OCI-LY1 (cell line): ENCODE data around the gene AGER.

ENCODE experiments used
- H2AFZ ChIP-seq: fragments of 200-600 bp; sonication (generic), shearing (Covaris generic); 2 replicates; pipeline ENCODE4 v1.6.0; 2014; ENCODE audit warnings: antibody characterized with exemption, mild to moderate bottlenecking, low read length
- H3F3A ChIP-seq: fragments of 200-600 bp; sonication (generic), shearing (Covaris generic); 2 replicates; pipeline ENCODE4 v1.6.0; 2014; ENCODE audit warnings: mild to moderate bottlenecking, antibody characterized with exemption, low read length, moderate library complexity; ENCODE audit not compliant: insufficient read depth
- H3K27ac ChIP-seq: fragments of 200-600 bp; sonication (generic); 2 replicates; pipeline ENCODE4 v1.5.1; 2014; ENCODE audit warnings: low read length, mixed run types, mild to moderate bottlenecking, low read depth; ENCODE audit not compliant: poor library complexity, severe bottlenecking
- H3K27me3 ChIP-seq: fragments of 200-600 bp; sonication (generic); 2 replicates; pipeline ENCODE4 v1.6.0; 2014; ENCODE audit warnings: antibody characterized with exemption, mild to moderate bottlenecking, low read length, moderate library complexity; ENCODE audit not compliant: insufficient read depth
- H3K36me3 ChIP-seq: fragments of 200-600 bp; sonication (generic); 2 replicates; pipeline ENCODE4 v1.6.1; 2014; ENCODE audit warnings: mild to moderate bottlenecking, antibody characterized with exemption, low read length, moderate library complexity, mixed read lengths; ENCODE audit not compliant: insufficient read depth
- H3K4me1 ChIP-seq: fragments of 200-600 bp; sonication (generic); 2 replicates; pipeline ENCODE4 v1.5.1; 2014; ENCODE audit warnings: mild to moderate bottlenecking, low read length, moderate library complexity; ENCODE audit not compliant: insufficient read depth, severe bottlenecking
- H3K4me2 ChIP-seq: fragments of 200-600 bp; sonication (generic), shearing (Covaris generic); 2 replicates; pipeline ENCODE4 v1.6.1; 2014; ENCODE audit warnings: low read length
- H3K4me3 ChIP-seq: fragments of 200-600 bp; sonication (generic); 2 replicates; pipeline ENCODE4 v1.5.1; 2014; ENCODE audit warnings: low read length, low read depth, mild to moderate bottlenecking, mixed read lengths; ENCODE audit not compliant: poor library complexity, severe bottlenecking
- H3K79me2 ChIP-seq: fragments of 200-600 bp; shearing (Covaris generic); 2 replicates; pipeline ENCODE4 v1.6.1; 2016; ENCODE audit warnings: mixed run types, low read length, mixed read lengths; ENCODE audit not compliant: insufficient read depth
- H3K9ac ChIP-seq: fragments of 200-600 bp; sonication (generic), shearing (Covaris generic); 2 replicates; pipeline ENCODE4 v1.6.1; 2014; ENCODE audit warnings: mild to moderate bottlenecking, low read length, mixed read lengths
- H3K9me2 ChIP-seq: fragments of 200-600 bp; sonication (generic), shearing (Covaris generic); 2 replicates; pipeline ENCODE4 v1.6.1; 2014; ENCODE audit warnings: low read depth, mild to moderate bottlenecking, low read length, mixed read lengths
- H3K9me3 ChIP-seq: fragments of 200-600 bp; shearing (Covaris generic); 2 replicates; pipeline ENCODE4 v1.6.1; 2014; ENCODE audit warnings: low read length, mixed read lengths
- H4K20me1 ChIP-seq: fragments of 200-600 bp; sonication (generic), shearing (Covaris generic); 2 replicates; pipeline ENCODE4 v1.6.0; 2016; ENCODE audit warnings: mild to moderate bottlenecking, low read length; ENCODE audit not compliant: insufficient read depth
- CTCF ChIP-seq: fragments of 200-600 bp; sonication (generic), shearing (Covaris generic); IDR thresholded peaks from 2 replicates; pipeline ENCODE4 v1.5.1; 2017; ENCODE audit warnings: mild to moderate bottlenecking, antibody characterized with exemption, low read length, moderate library complexity, mixed read lengths
- EZH2 ChIP-seq: fragments of 200-600 bp; sonication (generic), shearing (Covaris generic); IDR thresholded peaks from 2 replicates; pipeline ENCODE4 v1.8.0; 2017; ENCODE audit warnings: borderline replicate concordance, mixed run types, mild to moderate bottlenecking, antibody characterized with exemption, low read length, moderate library complexity, mixed read lengths

AGER gene

GRCh38 chr6:32176476-32177182 lies 7.4 kb downstream of the AGER start:
- Histone ChIP-seq H3K4me3 (peak overlapping the region; percentile 91), H3K79me2 (peaks cover 12% of the 10 kb centered on the region; the same call in 1 of the 2 replicates), H3K27ac (peak overlapping the region; percentile 87), H3K4me1 (peaks cover 56% of the 10 kb centered on the region), H2AFZ (no peak overlapping the region), H3K4me2 (peak overlapping the region; percentile 80), H3K27me3 (no peaks in the 10 kb centered on the region), H3K9me2 (no peaks in the 10 kb centered on the region), H3K36me3 (peaks cover 19% of the 10 kb centered on the region; the same call in 1 of the 2 replicates), H3K9ac (peak overlapping the region; percentile 70), H3F3A (no peaks in the 10 kb centered on the region), H3K9me3 (no peaks in the 10 kb centered on the region), H4K20me1 (no peaks in the 10 kb centered on the region)
- TF ChIP-seq CTCF: no peak
- TF ChIP-seq EZH2: no peak

GRCh38 chr6:32175711-32176475 lies 8.2 kb downstream of the AGER start, which contains the start of gene AGPAT1:
TSS of gene AGPAT1 (minus strand) at chr6:32176084. CDS start at chr6:32171496, 4,588 bp downstream.
- H3K4me1 ChIP-seq: peaks cover 56% of the 10 kb centered on the region
- peak within 1 kb of the TSS; percentile 96 for H3K9ac ChIP-seq
- peaks cover 15% of the 10 kb centered on the region; the same call in 1 of the 2 replicates for H3K36me3 ChIP-seq
- H2AFZ ChIP-seq: no peak within 1 kb of the TSS
- peak within 1 kb of the TSS; percentile 91 for H3K4me3 ChIP-seq
- H3K4me2 ChIP-seq: peak within 1 kb of the TSS; percentile 96
- no peaks in the 10 kb centered on the region for H4K20me1 ChIP-seq
- no peaks in the 10 kb centered on the region for H3K9me2 ChIP-seq
- no peak for TF ChIP-seq CTCF
- H3K27ac ChIP-seq: peak within 1 kb of the TSS; percentile 87
- H3K79me2 ChIP-seq: peaks cover 12% of the 10 kb centered on the region; the same call in 1 of the 2 replicates
- no peaks in the 10 kb centered on the region for H3K27me3 ChIP-seq
- no peaks in the 10 kb centered on the region for H3F3A ChIP-seq
- H3K9me3 ChIP-seq: no peaks in the 10 kb centered on the region

GRCh38 chr6:32175322-32175710 lies 8.7 kb downstream of the AGER start:
- Histone ChIP-seq H3K79me2 (peaks cover 12% of the 10 kb centered on the region; the same call in 1 of the 2 replicates), H3K4me2 (peak overlapping the region; percentile 96), H3K4me3 (peak overlapping the region; percentile 91), H3K27me3 (no peaks in the 10 kb centered on the region), H2AFZ (no peak overlapping the region), H3K9me3 (no peaks in the 10 kb centered on the region), H3K36me3 (peaks cover 16% of the 10 kb centered on the region; the same call in 1 of the 2 replicates), H3K27ac (peak overlapping the region; percentile 20), H3K9me2 (no peaks in the 10 kb centered on the region), H4K20me1 (no peaks in the 10 kb centered on the region), H3F3A (no peaks in the 10 kb centered on the region), H3K9ac (peak overlapping the region; percentile 96), H3K4me1 (peaks cover 56% of the 10 kb centered on the region)
- TF ChIP-seq EZH2 (no peak), CTCF (no peak)
